Hindlimb muscle (tissue), 1 donor: ENCODE results near the gene KCNQ1OT1. TPM values are rescaled to one million over a fixed set of nuclear protein-coding genes. Genes with fewer than 3 reads are reported as not detected.
"Not testable (repeated sequence)": the region's sequence is repeated elsewhere in the genome, so short reads cannot be mapped to it uniquely, and the experiment has no call there.

Experiments used
- DNase-seq: peaks from one replicate; pipeline ENCODE4 v3.0.0-alpha.2; 2013
- polyA plus RNA-seq: library from polyadenylated mRNA; unstranded; fragments of 120-200 nt; gene quantifications from one replicate; pipeline ENCODE4 v1.2.1, GENCODE V29; 2013; ENCODE audit not compliant: insufficient read length

Gene KCNQ1OT1
- polyA plus RNA-seq, 1 donor: 1.3 TPM

GRCh38 chr11:2652333-2653197 lies 47.2 kb downstream of the KCNQ1OT1 start:
- DNase-seq: no peak

- no peak for DNase-seq
These were observed 47.9 kb downstream of the KCNQ1OT1 start for GRCh38 chr11:2651826-2652271.

GRCh38 chr11:2651054-2651617 lies 48.7 kb downstream of the KCNQ1OT1 start:
- no peak for DNase-seq

GRCh38 chr11:2650343-2650867 lies 49.4 kb downstream of the KCNQ1OT1 start:
- no peak for DNase-seq

- DNase-seq: no peak
These were observed 49.9 kb downstream of the KCNQ1OT1 start for GRCh38 chr11:2649848-2650247.

- DNase-seq: no peak
These were observed 50.4 kb downstream of the KCNQ1OT1 start for GRCh38 chr11:2649400-2649799.

- DNase-seq: no peak
These were observed 51.8 kb downstream of the KCNQ1OT1 start for GRCh38 chr11:2647953-2648352.

- no peak for DNase-seq
These were observed 52.6 kb downstream of the KCNQ1OT1 start for GRCh38 chr11:2647167-2647566.

- DNase-seq: no peak
These were observed 54.0 kb downstream of the KCNQ1OT1 start for GRCh38 chr11:2645779-2646118.

- no peak for DNase-seq
These were observed 54.7 kb downstream of the KCNQ1OT1 start for GRCh38 chr11:2644844-2645778.

- no peak for DNase-seq
These were observed 56.0 kb downstream of the KCNQ1OT1 start for GRCh38 chr11:2643746-2644145.

- no peak for DNase-seq
These were observed 58.2 kb downstream of the KCNQ1OT1 start for GRCh38 chr11:2641623-2642022.

- not testable (repeated sequence) for DNase-seq
These were observed 60.0 kb downstream of the KCNQ1OT1 start for GRCh38 chr11:2639763-2640162.

- no peak for DNase-seq
These were observed 68.6 kb downstream of the KCNQ1OT1 start for GRCh38 chr11:2631161-2631560.

- no peak for DNase-seq
These were observed 69.1 kb downstream of the KCNQ1OT1 start for GRCh38 chr11:2630679-2631078.

- no peak for DNase-seq
These were observed 74.6 kb downstream of the KCNQ1OT1 start for GRCh38 chr11:2625183-2625582.

GRCh38 chr11:2621894-2622293 lies 77.9 kb downstream of the KCNQ1OT1 start:
- DNase-seq: no peak

GRCh38 chr11:2612884-2613571 lies 86.8 kb downstream of the KCNQ1OT1 start:
- no peak for DNase-seq

GRCh38 chr11:2609345-2609744 lies 90.4 kb downstream of the KCNQ1OT1 start:
- DNase-seq: no peak

- DNase-seq: no peak
These were observed 100.1 kb downstream of the KCNQ1OT1 start for GRCh38 chr11:2599561-2600189.

- DNase-seq: no peak
These were observed 104.6 kb downstream of the KCNQ1OT1 start for GRCh38 chr11:2595204-2595603.

- DNase-seq: no peak
These were observed 105.5 kb downstream of the KCNQ1OT1 start for GRCh38 chr11:2594267-2594666.
